ENCODE results near the gene CSNK1D.

The CSNK1D gene

DNA sequence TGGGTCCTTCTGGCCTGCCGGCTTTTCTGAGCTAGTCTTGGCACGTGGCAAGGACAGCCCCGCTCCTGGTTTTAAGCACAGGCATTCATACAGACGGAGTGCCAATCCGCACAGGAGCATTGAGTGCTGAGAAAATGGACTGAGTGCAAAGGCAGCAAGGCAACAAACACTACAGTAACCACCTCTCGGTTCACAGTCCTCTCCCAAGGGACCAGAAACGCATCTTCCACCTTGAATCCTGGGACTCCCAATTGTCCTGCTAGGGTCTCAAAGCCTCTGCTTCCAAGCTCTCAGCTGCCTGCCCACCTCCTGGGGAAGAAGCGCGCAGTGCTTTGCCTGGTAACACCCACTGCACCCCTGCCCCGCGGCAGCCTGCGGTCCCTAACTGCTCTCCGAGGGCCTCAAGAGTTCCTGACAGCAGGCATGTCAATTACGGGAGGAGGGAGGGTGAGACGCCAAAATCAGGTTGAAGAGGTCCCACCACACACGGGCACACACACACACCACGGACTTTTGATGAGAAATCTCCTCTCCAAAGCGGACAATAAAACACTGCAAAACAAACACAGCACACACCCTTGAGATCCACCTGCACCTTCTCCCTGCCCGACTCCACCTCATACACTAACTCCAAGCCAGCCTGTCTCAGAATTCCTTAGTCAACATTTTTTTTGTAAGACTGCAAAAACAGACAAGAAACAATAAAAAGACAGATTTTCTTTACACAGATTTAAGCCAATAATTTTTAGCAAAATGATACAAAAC is 29.7 kb downstream of the CSNK1D start:
- Histone ChIP-seq H3K9me3 (replicated peaks; ENCODE audit: low read length) (no peaks in the 10 kb centered on the region), H3K4me1 (ENCODE audit: control insufficient read depth, insufficient read depth, low read length) (peaks cover 76% of the 10 kb centered on the region), H3K9ac (ENCODE audit: low read depth, low read length) (no peak overlapping the region), H3K4me2 (ENCODE audit: low read length) (no peak overlapping the region), H3K27me3 (ENCODE audit: control insufficient read depth, insufficient read depth, low read length) (no peaks in the 10 kb centered on the region), H3K4me3 (ENCODE audit: low read length) (no peak overlapping the region), H3K36me3 (ENCODE audit: insufficient read depth, low read length) (peaks cover 71% of the 10 kb centered on the region)

DNA sequence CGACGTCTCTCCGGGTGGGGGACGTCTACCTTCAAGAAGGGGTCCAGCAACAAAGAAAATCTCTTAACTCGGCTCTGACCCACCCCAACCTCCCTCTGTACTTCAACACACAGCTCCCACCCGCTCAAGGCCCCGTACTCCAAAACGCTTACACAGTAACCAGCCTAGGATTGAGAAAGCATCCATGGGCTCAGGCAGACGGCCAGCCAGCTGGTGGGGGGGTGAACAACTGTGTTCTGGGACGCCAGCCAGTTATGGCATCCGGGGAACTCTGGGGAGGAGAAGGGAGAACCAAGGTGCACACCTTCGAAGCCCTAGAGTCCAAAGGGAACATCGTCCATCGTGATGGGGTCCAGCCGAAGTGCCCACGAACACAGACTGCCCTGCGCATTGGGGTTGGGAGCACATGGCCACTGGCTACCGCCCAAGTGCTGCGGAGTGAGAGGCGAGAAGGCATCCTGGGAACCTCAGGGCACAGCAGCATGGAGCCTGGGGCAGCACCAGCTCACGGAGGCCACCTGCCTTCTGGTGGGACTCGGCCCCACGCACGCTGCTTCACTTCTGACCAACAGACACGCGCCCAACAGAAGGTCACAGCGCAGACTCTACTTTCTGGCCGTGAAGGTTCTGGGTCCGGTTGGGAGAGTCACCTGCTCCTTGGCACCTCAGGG is 30.4 kb downstream of the CSNK1D start:
- H3K36me3 ChIP-seq (ENCODE audit: insufficient read depth, low read length) = peaks cover 71% of the 10 kb centered on the region
- peak overlapping the region; percentile 33 for H3K9ac ChIP-seq (ENCODE audit: low read depth, low read length)
- peak overlapping the region; percentile 37 for H3K4me2 ChIP-seq (ENCODE audit: low read length)
- no peaks in the 10 kb centered on the region for H3K27me3 ChIP-seq (ENCODE audit: control insufficient read depth, insufficient read depth, low read length)
- H3K9me3 ChIP-seq (replicated peaks; ENCODE audit: low read length) = no peaks in the 10 kb centered on the region
- H3K4me1 ChIP-seq (ENCODE audit: control insufficient read depth, insufficient read depth, low read length) = peaks cover 81% of the 10 kb centered on the region
- no peak overlapping the region for H3K4me3 ChIP-seq (ENCODE audit: low read length)

DNA sequence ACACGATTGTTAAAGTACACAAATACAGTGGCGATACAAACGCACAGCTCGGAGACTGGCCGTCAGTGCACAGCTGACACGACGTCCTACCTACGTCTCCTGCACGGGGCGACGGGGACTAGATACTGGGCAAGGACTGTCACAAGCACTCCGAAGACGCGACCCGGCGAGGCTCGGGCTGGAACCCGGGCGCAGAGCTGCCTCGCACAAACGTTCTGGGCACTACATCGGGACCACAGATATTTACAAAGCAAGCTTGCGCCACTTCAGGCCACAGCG is 30.9 kb downstream of the CSNK1D start:
- H3K27me3 ChIP-seq (ENCODE audit: control insufficient read depth, insufficient read depth, low read length) = no peaks in the 10 kb centered on the region
- H3K4me1 ChIP-seq (ENCODE audit: control insufficient read depth, insufficient read depth, low read length) = peaks cover 81% of the 10 kb centered on the region
- peak overlapping the region; percentile 37 for H3K4me2 ChIP-seq (ENCODE audit: low read length)
- peak overlapping the region; percentile 33 for H3K9ac ChIP-seq (ENCODE audit: low read depth, low read length)
- H3K4me3 ChIP-seq (ENCODE audit: low read length) = no peak overlapping the region
- no peaks in the 10 kb centered on the region for H3K9me3 ChIP-seq (replicated peaks; ENCODE audit: low read length)
- H3K36me3 ChIP-seq (ENCODE audit: insufficient read depth, low read length) = peaks cover 71% of the 10 kb centered on the region

DNA sequence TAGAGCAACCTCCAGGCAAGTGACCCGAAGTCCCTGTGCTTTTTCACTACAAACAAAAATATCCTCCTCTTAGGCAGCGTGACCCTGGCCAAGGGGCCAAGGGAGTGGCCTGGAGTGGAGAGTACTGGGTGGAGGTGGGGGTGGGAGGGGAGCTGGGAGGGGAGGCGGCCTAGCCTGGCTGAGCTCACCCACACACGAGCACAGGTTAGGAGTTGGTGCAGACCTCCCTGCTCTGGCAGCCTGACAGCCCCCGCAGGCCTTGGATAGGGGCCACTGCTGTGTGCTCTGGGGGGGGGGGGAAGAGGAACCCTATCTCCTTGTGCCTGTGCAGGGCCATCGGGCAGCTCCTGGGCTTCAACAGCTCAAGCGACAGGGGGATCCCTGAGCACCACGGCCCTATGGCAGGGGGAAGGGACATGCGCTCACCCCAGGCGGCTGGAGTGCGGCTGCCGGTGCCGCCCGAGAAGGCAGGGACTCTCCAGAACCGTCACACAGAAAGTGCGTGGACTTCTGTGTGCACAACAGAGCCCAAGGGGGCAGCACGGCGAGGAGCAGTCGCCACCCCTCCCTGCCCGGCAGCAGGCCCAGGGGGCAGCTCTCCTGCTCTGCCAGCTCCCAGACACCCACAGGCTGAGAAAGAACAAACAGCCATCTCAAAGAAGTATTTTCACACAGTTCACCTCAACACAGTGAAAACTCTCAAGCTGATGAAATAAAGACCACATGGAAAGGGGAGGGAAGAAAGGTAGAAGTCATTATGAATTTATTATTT is 31.4 kb downstream of the CSNK1D start:
- H3K27me3 ChIP-seq (ENCODE audit: control insufficient read depth, insufficient read depth, low read length) = no peaks in the 10 kb centered on the region
- peak overlapping the region; percentile 37 for H3K4me2 ChIP-seq (ENCODE audit: low read length)
- peaks cover 71% of the 10 kb centered on the region for H3K36me3 ChIP-seq (ENCODE audit: insufficient read depth, low read length)
- no peaks in the 10 kb centered on the region for H3K9me3 ChIP-seq (replicated peaks; ENCODE audit: low read length)
- H3K4me1 ChIP-seq (ENCODE audit: control insufficient read depth, insufficient read depth, low read length) = peaks cover 81% of the 10 kb centered on the region
- H3K4me3 ChIP-seq (ENCODE audit: low read length) = no peak overlapping the region
- peak overlapping the region; percentile 61 for H3K9ac ChIP-seq (ENCODE audit: low read depth, low read length)

DNA sequence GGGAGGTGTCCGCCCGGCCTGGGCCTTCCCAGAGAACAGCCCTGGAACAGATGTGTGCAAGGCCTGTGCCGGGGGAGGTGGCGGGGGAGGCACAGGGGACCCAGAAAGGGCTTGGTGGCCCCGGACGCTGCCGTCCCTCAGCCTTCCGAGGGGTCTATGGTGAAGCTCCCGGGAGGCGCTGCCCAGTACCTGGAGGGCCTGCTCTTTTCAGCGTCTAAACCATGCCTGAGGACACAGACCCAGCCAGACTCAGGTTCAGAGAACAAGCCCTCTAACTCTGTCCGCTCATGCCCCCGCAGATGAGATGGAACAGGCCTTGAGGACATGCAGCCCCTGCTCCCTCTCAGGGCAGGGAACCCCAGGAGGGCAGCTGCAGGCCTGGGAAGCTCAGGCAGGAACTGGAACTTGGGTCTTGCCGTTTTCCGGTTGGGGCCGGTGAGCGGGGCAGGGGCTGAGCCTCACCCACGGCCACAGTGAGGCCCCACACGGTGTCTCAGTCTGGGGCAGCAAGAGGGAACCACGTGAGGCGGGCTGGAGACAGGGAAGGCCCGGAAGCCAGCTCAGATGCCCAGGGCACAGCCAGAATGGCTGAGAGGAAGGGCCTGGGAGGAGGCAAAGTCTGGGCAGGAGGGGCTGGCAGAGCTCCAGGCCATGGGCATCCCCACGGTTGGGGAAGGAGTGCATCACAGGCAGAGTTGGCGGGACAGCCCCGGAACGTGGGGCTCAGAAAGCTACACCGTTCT is 32.1 kb downstream of the CSNK1D start:
- Histone ChIP-seq H3K4me2 (ENCODE audit: low read length) (peak overlapping the region; percentile 37), H3K27me3 (ENCODE audit: control insufficient read depth, insufficient read depth, low read length) (no peaks in the 10 kb centered on the region), H3K4me3 (ENCODE audit: low read length) (no peak overlapping the region), H3K4me1 (ENCODE audit: control insufficient read depth, insufficient read depth, low read length) (peaks cover 81% of the 10 kb centered on the region), H3K36me3 (ENCODE audit: insufficient read depth, low read length) (peaks cover 72% of the 10 kb centered on the region), H3K9ac (ENCODE audit: low read depth, low read length) (peak overlapping the region; percentile 61), H3K9me3 (replicated peaks; ENCODE audit: low read length) (no peaks in the 10 kb centered on the region)

DNA sequence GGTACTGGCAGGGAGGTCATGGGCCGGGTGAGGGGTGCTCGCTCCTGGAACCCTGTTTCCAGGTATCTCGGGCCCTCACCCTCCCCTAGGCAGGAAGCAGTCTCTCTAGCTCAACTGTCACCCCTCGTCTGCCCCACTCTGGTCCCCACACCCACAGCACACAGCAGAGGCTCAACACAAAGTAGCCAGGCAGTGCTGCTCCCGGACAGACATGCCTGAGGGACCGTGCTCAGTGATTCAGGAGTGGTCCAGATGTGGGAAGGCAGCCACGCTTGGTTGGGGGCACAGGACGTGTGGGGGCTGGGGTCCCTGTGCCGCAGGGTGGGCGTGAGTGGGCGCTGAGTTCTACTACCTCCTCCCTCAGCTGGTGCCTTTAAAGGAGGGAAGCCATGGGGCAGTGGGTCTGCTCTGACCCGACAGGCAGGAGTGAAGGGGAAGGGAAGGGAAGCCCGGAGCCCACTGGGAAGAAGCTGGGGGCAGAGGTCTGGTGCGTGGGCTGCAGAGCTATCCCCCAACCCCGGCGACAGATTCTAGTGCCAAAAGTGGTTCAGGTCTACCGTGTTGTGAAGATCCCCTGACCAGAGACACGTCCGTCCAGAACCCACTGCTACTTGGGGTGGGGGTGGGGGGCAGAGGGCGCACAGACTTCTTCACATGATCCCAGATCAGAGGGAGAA is 32.9 kb downstream of the CSNK1D start:
- peaks cover 72% of the 10 kb centered on the region for H3K36me3 ChIP-seq (ENCODE audit: insufficient read depth, low read length)
- peaks cover 82% of the 10 kb centered on the region for H3K4me1 ChIP-seq (ENCODE audit: control insufficient read depth, insufficient read depth, low read length)
- peak overlapping the region; percentile 61 for H3K9ac ChIP-seq (ENCODE audit: low read depth, low read length)
- H3K4me3 ChIP-seq (ENCODE audit: low read length) = no peak overlapping the region
- no peaks in the 10 kb centered on the region for H3K9me3 ChIP-seq (replicated peaks; ENCODE audit: low read length)
- H3K4me2 ChIP-seq (ENCODE audit: low read length) = peak overlapping the region; percentile 37
- H3K27me3 ChIP-seq (ENCODE audit: control insufficient read depth, insufficient read depth, low read length) = no peaks in the 10 kb centered on the region

DNA sequence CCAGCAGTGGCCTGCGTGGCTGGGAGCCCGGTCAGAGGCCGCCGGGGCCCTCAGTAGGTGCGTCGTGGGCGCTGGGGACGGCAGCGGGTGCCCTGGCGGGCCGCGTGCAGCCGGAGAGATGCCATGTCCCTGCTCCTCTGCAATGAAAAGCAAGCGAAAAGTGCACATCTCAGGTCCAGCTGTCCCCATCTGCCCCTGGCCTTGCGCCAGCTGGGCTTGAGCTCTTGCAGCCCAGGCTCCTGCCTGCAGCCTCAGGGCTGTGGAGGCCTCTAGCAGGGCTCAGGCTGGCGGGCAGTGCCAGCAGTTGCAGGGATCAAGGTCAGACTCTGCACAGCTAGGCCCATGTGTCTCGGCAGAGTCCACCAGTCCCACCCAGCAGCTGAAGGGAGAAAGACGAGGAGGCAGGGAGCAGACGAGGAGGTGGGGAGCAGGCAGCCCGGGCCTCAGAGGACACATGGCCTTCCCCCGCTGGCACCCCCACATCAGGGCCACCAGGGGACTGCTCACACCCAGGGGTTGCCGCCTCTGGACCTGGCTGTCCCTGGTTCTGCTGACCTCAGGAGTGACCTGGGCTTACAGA is 33.5 kb downstream of the CSNK1D start:
- Histone ChIP-seq H3K4me2 (ENCODE audit: low read length) (peak overlapping the region; percentile 22), H3K9ac (ENCODE audit: low read depth, low read length) (peak overlapping the region; percentile 16), H3K4me3 (ENCODE audit: low read length) (no peak overlapping the region), H3K9me3 (replicated peaks; ENCODE audit: low read length) (no peaks in the 10 kb centered on the region), H3K4me1 (ENCODE audit: control insufficient read depth, insufficient read depth, low read length) (peaks cover 88% of the 10 kb centered on the region), H3K27me3 (ENCODE audit: control insufficient read depth, insufficient read depth, low read length) (no peaks in the 10 kb centered on the region), H3K36me3 (ENCODE audit: insufficient read depth, low read length) (peaks cover 72% of the 10 kb centered on the region)

DNA sequence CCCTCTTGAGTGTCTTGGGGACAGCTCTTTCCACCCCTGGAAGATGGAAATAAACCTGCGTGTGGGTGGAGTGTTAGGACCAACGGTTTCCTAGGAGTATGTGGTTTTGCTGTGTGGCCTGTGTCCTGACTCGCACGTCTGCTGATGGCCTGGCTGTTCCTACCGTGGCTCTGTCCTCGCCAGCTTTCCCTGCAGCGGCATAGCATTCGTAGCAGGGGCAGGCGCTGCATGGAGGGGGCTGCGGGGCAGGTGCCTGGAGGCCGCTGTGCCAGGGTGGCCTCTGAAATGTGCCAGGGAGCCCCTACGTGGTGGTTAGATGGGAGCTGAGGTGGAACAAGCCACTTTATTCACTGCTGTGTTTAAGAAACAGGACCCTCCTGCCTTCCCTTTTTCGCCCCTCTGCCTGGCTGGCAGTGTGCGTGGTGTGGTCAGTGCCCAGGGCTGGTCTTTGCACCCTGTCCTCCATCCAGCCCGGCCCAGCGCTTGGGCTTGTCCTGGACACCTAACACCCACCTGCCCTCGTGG is 34.0 kb downstream of the CSNK1D start:
- Histone ChIP-seq H3K9ac (ENCODE audit: low read depth, low read length) (no peak overlapping the region), H3K4me3 (ENCODE audit: low read length) (no peak overlapping the region), H3K4me1 (ENCODE audit: control insufficient read depth, insufficient read depth, low read length) (peaks cover 93% of the 10 kb centered on the region), H3K4me2 (ENCODE audit: low read length) (no peak overlapping the region), H3K36me3 (ENCODE audit: insufficient read depth, low read length) (peaks cover 72% of the 10 kb centered on the region), H3K9me3 (replicated peaks; ENCODE audit: low read length) (no peaks in the 10 kb centered on the region), H3K27me3 (ENCODE audit: control insufficient read depth, insufficient read depth, low read length) (no peaks in the 10 kb centered on the region)

DNA sequence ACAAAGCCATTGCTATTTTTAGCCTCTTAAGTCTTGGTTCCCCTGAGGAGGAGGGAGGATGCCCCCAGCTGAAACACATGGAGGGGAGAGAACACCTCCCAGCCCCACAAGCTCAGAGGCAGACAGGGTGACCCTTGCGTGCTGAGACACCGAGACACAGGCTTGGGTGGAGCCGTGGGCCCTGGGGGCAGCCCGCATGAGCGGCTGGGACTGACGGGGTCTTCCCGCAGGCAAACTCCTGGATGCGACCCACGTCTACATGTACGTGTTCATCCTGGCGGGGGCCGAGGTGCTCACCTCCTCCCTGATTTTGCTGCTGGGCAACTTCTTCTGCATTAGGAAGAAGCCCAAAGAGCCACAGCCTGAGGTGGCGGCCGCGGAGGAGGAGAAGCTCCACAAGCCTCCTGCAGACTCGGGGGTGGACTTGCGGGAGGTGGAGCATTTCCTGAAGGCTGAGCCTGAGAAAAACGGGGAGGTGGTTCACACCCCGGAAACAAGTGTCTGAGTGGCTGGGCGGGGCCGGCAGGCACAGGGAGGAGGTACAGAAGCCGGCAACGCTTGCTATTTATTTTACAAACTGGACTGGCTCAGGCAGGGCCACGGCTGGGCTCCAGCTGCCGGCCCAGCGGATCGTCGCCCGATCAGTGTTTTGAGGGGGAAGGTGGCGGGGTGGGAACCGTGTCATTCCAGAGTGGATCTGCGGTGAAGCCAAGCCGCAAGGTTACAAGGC is 34.9 kb downstream of the CSNK1D start:
- no peaks in the 10 kb centered on the region for H3K27me3 ChIP-seq (ENCODE audit: control insufficient read depth, insufficient read depth, low read length)
- peak overlapping the region; percentile 47 for H3K4me3 ChIP-seq (ENCODE audit: low read length)
- H3K4me2 ChIP-seq (ENCODE audit: low read length) = peak overlapping the region; percentile 67
- H3K4me1 ChIP-seq (ENCODE audit: control insufficient read depth, insufficient read depth, low read length) = peaks cover 96% of the 10 kb centered on the region
- H3K9ac ChIP-seq (ENCODE audit: low read depth, low read length) = peak overlapping the region; percentile 23
- no peaks in the 10 kb centered on the region for H3K9me3 ChIP-seq (replicated peaks; ENCODE audit: low read length)
- peaks cover 67% of the 10 kb centered on the region for H3K36me3 ChIP-seq (ENCODE audit: insufficient read depth, low read length)
